H1 (cell line): ENCODE results near the gene NOS1AP. TPM values are rescaled to one million over a fixed set of nuclear protein-coding genes. Genes with fewer than 3 reads are reported as not detected.
"Not testable (repeated sequence)": the region's sequence is repeated elsewhere in the genome, so short reads cannot be mapped to it uniquely, and the experiment has no call there.

Source experiments
- CTCF ChIA-PET: fragments of 300-600 bp; sonication (Branson Sonifier 250); formaldehyde crosslinking; loops from one replicate; lab custom pipeline; 2021; ENCODE audit not compliant: partially characterized antibody; lab: Charles Lee
- POLR2A ChIA-PET: fragments of 300-600 bp; sonication (Branson Sonifier 250); formaldehyde crosslinking; loops from one replicate; lab custom pipeline; 2021; ENCODE audit warnings: inconsistent platforms; ENCODE audit not compliant: partially characterized antibody; lab: Charles Lee
- DNase-seq, 2 experiments: peaks; one replicate each; pipeline versions ENCODE4 v3.0.0 to v3.0.0-alpha.2; 2010 to 2022; ENCODE audit warnings: low spot score in 2 of 2, low read depth in 1 of 2, mixed read lengths in 1 of 2
- FAIRE-seq: peaks from 2 replicates; lab custom pipeline; 2011; peaks lifted over from hg19 to GRCh38; lab: Jason Lieb, UNC
- H2AFZ ChIP-seq: 2 replicates; pipeline ENCODE4 v1.8.1; 2012; ENCODE audit warnings: low read length, inconsistent platforms
- H2AK5ac ChIP-seq: 2 replicates; pipeline ENCODE4 v1.6.1; 2013; ENCODE audit warnings: low read depth, low read length
- H2BK120ac ChIP-seq: replicated peaks from 2 replicates; pipeline ENCODE3; 2013; ENCODE audit warnings: low read depth, low read length, inconsistent platforms
- H2BK12ac ChIP-seq: 2 replicates; pipeline ENCODE4 v1.6.1; 2013; ENCODE audit warnings: low read depth, low read length
- H2BK15ac ChIP-seq: 2 replicates; pipeline ENCODE4 v1.6.1; 2013; ENCODE audit warnings: low read length
- H2BK20ac ChIP-seq: 2 replicates; pipeline ENCODE4 v1.6.1; 2013; ENCODE audit warnings: low read length
- H2BK5ac ChIP-seq: 2 replicates; pipeline ENCODE4 v1.6.1; 2013; ENCODE audit warnings: low read depth, low read length
- H3K14ac ChIP-seq: 2 replicates; pipeline ENCODE4 v1.6.1; 2013; ENCODE audit warnings: inconsistent platforms; ENCODE audit not compliant: insufficient read length
- H3K18ac ChIP-seq: 2 replicates; pipeline ENCODE4 v1.6.1; 2013; ENCODE audit warnings: low read length; ENCODE audit errors: extremely low read depth
- H3K23ac ChIP-seq: 2 replicates; pipeline ENCODE4 v1.6.1; 2013; ENCODE audit warnings: inconsistent platforms; ENCODE audit not compliant: insufficient read length
- H3K23me2 ChIP-seq: 2 replicates; pipeline ENCODE4 v1.6.1; 2013; ENCODE audit warnings: low read depth, low read length
- H3K27ac ChIP-seq: 2 replicates; pipeline ENCODE4 v1.6.1; 2011; ENCODE audit warnings: low read depth, low read length, inconsistent platforms
- H3K27me3 ChIP-seq, 4 experiments: replicated peaks in 1 of 4; 1 replicate in 1 of 4; 2 replicates in 3 of 4; pipeline versions ENCODE4 v1.6.1 to v1.8.1; 2011 to 2013; ENCODE audit warnings: low read length in 3 of 4, mild to moderate bottlenecking in 3 of 4, inconsistent platforms in 2 of 4, mixed read lengths in 2 of 4, moderate library complexity in 1 of 4; ENCODE audit not compliant: control insufficient read depth in 3 of 4, insufficient read depth in 3 of 4; ENCODE audit errors: extremely low read depth in 1 of 4
- H3K36me3 ChIP-seq, 4 experiments: 2 replicates each; pipeline versions ENCODE4 v1.6.1 to v1.8.1; 2011 to 2013; ENCODE audit warnings: mild to moderate bottlenecking in 4 of 4, low read length in 3 of 4, moderate library complexity in 2 of 4, control low read depth in 1 of 4, inconsistent platforms in 1 of 4; ENCODE audit not compliant: insufficient read depth in 4 of 4, control insufficient read depth in 2 of 4
- H3K4ac ChIP-seq: replicated peaks from 2 replicates; pipeline ENCODE3; 2013; ENCODE audit warnings: low read length, low read depth, mixed read lengths, inconsistent platforms; ENCODE audit not compliant: insufficient read length
- H3K4me1 ChIP-seq, 4 experiments: replicated peaks in 1 of 4; 1 replicate in 1 of 4; 2 replicates in 3 of 4; pipeline versions ENCODE4 v1.6.1 to v1.8.1; 2011 to 2013; ENCODE audit warnings: low read length in 3 of 4, inconsistent platforms in 2 of 4, mixed read lengths in 1 of 4; ENCODE audit not compliant: insufficient read depth in 4 of 4, control insufficient read depth in 3 of 4
- H3K4me2 ChIP-seq, 2 experiments: 2 replicates each; pipeline versions ENCODE4 v1.6.1 to v1.8.1; 2011 to 2013; ENCODE audit warnings: low read depth in 2 of 2, low read length in 2 of 2, control low read depth in 1 of 2, inconsistent platforms in 1 of 2, mild to moderate bottlenecking in 1 of 2; ENCODE audit not compliant: insufficient read depth in 1 of 2
- H3K4me3 ChIP-seq, 4 experiments: fragments of 200-600, 300-600 bp in 1 of 4; sonication (generic), shearing (Covaris generic), sonication (Bioruptor Twin) in 1 of 4; 2 replicates each; pipeline versions ENCODE4 v1.5.1 to v1.8.1; 2011 to 2016; ENCODE audit warnings: low read length in 4 of 4, low read depth in 3 of 4, control low read depth in 2 of 4, inconsistent platforms in 2 of 4, mild to moderate bottlenecking in 2 of 4, mixed read lengths in 1 of 4, moderate library complexity in 1 of 4; ENCODE audit not compliant: insufficient read depth in 2 of 4; ENCODE audit errors: extremely low read depth in 1 of 4
- H3K56ac ChIP-seq: replicated peaks from 2 replicates; pipeline ENCODE3; 2013; ENCODE audit warnings: low read depth, mild to moderate bottlenecking, mixed read lengths, low read length, inconsistent platforms; ENCODE audit not compliant: insufficient read length
- H3K79me1 ChIP-seq: 2 replicates; pipeline ENCODE4 v1.6.1; 2013; ENCODE audit warnings: low read depth, low read length, control low read depth
- H3K79me2 ChIP-seq, 2 experiments: 2 replicates each; pipeline versions ENCODE4 v1.6.1 to v1.8.1; 2012 to 2013; ENCODE audit warnings: low read length in 2 of 2, mild to moderate bottlenecking in 2 of 2, inconsistent platforms in 1 of 2; ENCODE audit not compliant: insufficient read depth in 2 of 2, control insufficient read depth in 1 of 2
- H3K9ac ChIP-seq, 4 experiments: replicated peaks in 1 of 4; 1 replicate in 1 of 4; 2 replicates in 3 of 4; pipeline versions ENCODE4 v1.6.1 to v1.8.1; 2011 to 2013; ENCODE audit warnings: low read depth in 3 of 4, low read length in 3 of 4, control low read depth in 2 of 4, mild to moderate bottlenecking in 2 of 4, moderate library complexity in 2 of 4, inconsistent platforms in 1 of 4; ENCODE audit errors: extremely low read depth in 1 of 4
- H3K9me3 ChIP-seq, 2 experiments: 2 replicates each; pipeline versions ENCODE4 v1.6.1 to v1.8.1; 2012 to 2013; ENCODE audit warnings: mild to moderate bottlenecking in 2 of 2, moderate library complexity in 2 of 2, control low read depth in 1 of 2, inconsistent platforms in 1 of 2, low read depth in 1 of 2, low read length in 1 of 2, mixed read lengths in 1 of 2; ENCODE audit not compliant: insufficient read depth in 2 of 2
- H4K20me1 ChIP-seq, 2 experiments: replicated peaks in 1 of 2; 2 replicates each; pipeline versions ENCODE3 to v1.8.1; 2011 to 2013; ENCODE audit warnings: inconsistent platforms in 2 of 2, low read length in 2 of 2, mild to moderate bottlenecking in 1 of 2; ENCODE audit not compliant: insufficient read depth in 2 of 2, control insufficient read depth in 1 of 2
- H4K5ac ChIP-seq: 2 replicates; pipeline ENCODE4 v1.6.1; 2013; ENCODE audit warnings: low read length, low read depth, mixed read lengths, inconsistent platforms; ENCODE audit not compliant: insufficient read length
- H4K8ac ChIP-seq: 2 replicates; pipeline ENCODE4 v1.8.0; 2013; ENCODE audit warnings: mild to moderate bottlenecking, moderate library complexity, low read length, inconsistent platforms; ENCODE audit not compliant: insufficient read depth; ENCODE audit errors: extremely low read depth
- H4K91ac ChIP-seq: replicated peaks from 2 replicates; pipeline ENCODE3; 2013; ENCODE audit warnings: low read length, mixed read lengths, inconsistent platforms; ENCODE audit not compliant: insufficient read length
- WGBS, 2 experiments: shearing (Covaris generic) in 1 of 2; methylation state at CpG; one replicate each; pipeline versions ENCODE4 v1.1.6 to v1.1.7; 2013 to 2015; ENCODE audit warnings: low lambda C conversion rate in 2 of 2, mixed read lengths in 2 of 2, inconsistent platforms in 1 of 2, low coverage in 1 of 2, missing lambda C conversion rate in 1 of 2; ENCODE audit not compliant: insufficient replicate concordance in 2 of 2, insufficient coverage in 1 of 2, insufficient read length in 1 of 2; ENCODE audit errors: extremely low coverage in 1 of 2, missing lambda C conversion rate in 1 of 2; 5-methylcytosine and 5-hydroxymethylcytosine counted together
- polyA plus RNA-seq, 7 experiments: library from polyadenylated mRNA; depleted of rRNA in 3 of 7; stranded (reverse) in 5 of 7; unstranded in 2 of 7; fragments of >200 nt in 5 of 7; fragments of 200-250 nt in 2 of 7; gene quantifications; 1 replicate in 5 of 7; 2 replicates in 1 of 7; 4 replicates in 1 of 7; pipeline versions ENCODE4 v1.2.1 to v1.2.3, GENCODE V29; 2011 to 2013; ENCODE audit warnings: missing spikeins in 2 of 7, mixed read lengths in 2 of 7
- total RNA-seq: library from RNA; stranded (reverse); fragmentation: NEBNext Ultra II Directional; extraction: Animal tissue kit (Norgen Biotek cat#: 25700); gene quantifications from 2 replicates; pipeline ENCODE4 v1.2.1, GENCODE V29; 2021

NOS1AP gene
- total and polyA plus RNA-seq, 2 of the 8 experiments (the other 6 are each of a cell fraction or from before 2014, with no cell fraction given) = 2.4 to 12.1 TPM

DNA sequence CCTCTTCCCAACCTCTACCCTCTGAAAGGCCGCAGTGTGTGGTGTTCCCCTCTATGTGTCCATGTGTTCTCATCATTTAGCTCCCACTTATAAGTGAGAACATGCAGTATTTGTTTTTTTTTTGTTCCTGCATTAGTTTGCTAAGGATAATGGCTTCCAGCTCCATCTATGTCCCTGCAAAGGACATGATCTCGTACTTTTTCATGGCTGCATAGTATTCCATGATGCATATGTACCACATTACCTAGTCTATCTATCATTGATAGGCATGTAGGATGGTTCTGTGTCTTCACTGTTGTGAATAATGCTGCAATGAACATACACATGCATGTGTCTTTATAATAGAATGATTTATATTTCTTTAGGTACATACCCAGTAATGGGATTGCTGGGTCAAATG lies 12.6 kb downstream of the NOS1AP start:
- not testable (repeated sequence) for H3K36me3 ChIP-seq, H3K9ac ChIP-seq, H2BK120ac ChIP-seq, DNase-seq, H2AK5ac ChIP-seq, H4K91ac ChIP-seq, H3K79me1 ChIP-seq, H3K23me2 ChIP-seq, H3K4me3 ChIP-seq, H2BK5ac ChIP-seq, H3K4ac ChIP-seq, H3K27me3 ChIP-seq, FAIRE-seq, H3K9me3 ChIP-seq, H3K18ac ChIP-seq, H2AFZ ChIP-seq, H4K8ac ChIP-seq, H3K23ac ChIP-seq, H3K14ac ChIP-seq, H3K4me2 ChIP-seq, H4K5ac ChIP-seq, H3K56ac ChIP-seq, H4K20me1 ChIP-seq, H2BK20ac ChIP-seq, H2BK12ac ChIP-seq, H3K27ac ChIP-seq, H2BK15ac ChIP-seq
- Histone ChIP-seq H3K79me2 (peaks cover 0 to 92% of the 10 kb centered on the region in 2 experiments; a peak in 2 of 4 replicates), H3K4me1 (peaks cover 0 to 14% (median 4%) of the 10 kb centered on the region in 4 experiments; a peak in 4 of 7 replicates)
- ChIA-PET POLR2A (interaction anchor here (0.7 to 1.2 kb wide), 2 partner anchors 36 to 194 kb away, joined by 3 to 5 read pairs; no protein-coding TSS in a partner anchor), CTCF (interaction anchor here (0.9 to 1.0 kb wide), 2 partner anchors 87 to 276 kb away, joined by 3 to 4 read pairs; no protein-coding TSS in a partner anchor)
- WGBS, 2 experiments = 100% methylated on average over 2 of the region's 2 CpGs; no CpG with 5 or more reads in 1 of the 2 experiments
